ENCODE results near the gene RPRD2. TPM values are rescaled to one million over a fixed set of nuclear protein-coding genes. Genes with fewer than 3 reads are reported as not detected.

The RPRD2 gene
- total and polyA plus RNA-seq, 2 experiments from 2014 or later: 16.8 to 20.4 TPM

DNA sequence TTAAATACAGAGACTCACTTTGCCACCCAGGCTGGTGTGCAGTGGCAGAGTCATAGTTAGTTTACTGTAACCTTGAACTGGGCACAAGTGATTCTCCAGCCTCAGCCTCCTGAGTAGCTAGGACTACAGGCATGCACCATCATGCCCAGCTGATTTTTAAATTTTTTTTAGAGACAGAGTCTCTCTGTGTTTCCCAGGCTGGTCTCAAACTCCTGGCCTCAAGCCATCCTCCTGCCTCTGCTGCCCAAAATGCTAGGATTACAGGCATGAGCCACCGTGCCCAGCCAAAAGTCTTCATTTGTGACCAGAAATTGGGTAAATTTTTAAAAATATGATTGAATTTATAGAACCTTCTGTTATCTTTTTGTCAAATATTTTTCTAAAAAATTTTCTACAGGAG, 105.3 kb downstream of the RPRD2 start:
- no peaks in the 10 kb centered on the region for H3K9me3 Mint-ChIP-seq

More for the DNA sequence above, 105.3 kb downstream of the RPRD2 start:
- Mint-ChIP-seq H3K27me3 (ENCODE audit: insufficient read depth, low read depth, poor library complexity) (peaks cover 11% of the 10 kb centered on the region), H3K36me3 (ENCODE audit: low read depth) (peaks cover 56% of the 10 kb centered on the region), H3K4me3 (no peak overlapping the region), H3K27ac (no peak overlapping the region), H3K4me1 (peaks cover 21% of the 10 kb centered on the region)
- H3K36me3 ChIP-seq (ENCODE audit: insufficient read depth): peaks cover 30% of the 10 kb centered on the region
- DNase-seq (ENCODE audit: low spot score) (no peak), ATAC-seq (no peak)
- H3F3A ChIP-seq (replicated peaks; ENCODE audit: low read depth): peaks cover 10% of the 10 kb centered on the region; the same call in 1 of the 2 replicates
- H2AFZ ChIP-seq: no peak overlapping the region
- H3K27ac ChIP-seq (ENCODE audit: low read depth): peak overlapping the region; percentile 51; the same call in 1 of the 2 replicates
- H3K27me3 ChIP-seq (ENCODE audit: insufficient read depth): no peaks in the 10 kb centered on the region
- no peaks in the 10 kb centered on the region for H3K79me2 ChIP-seq (replicated peaks; ENCODE audit: insufficient read depth)
- no peak overlapping the region for H3K4me2 ChIP-seq
- H4K20me1 ChIP-seq (replicated peaks; ENCODE audit: insufficient read depth): 0 out of 2 replicates have a peak, but pooled peaks cover 4% of the 10 kb centered on the region
- H3K9me2 ChIP-seq (ENCODE audit: insufficient read depth): no peaks in the 10 kb centered on the region
- H3K4me1 ChIP-seq (ENCODE audit: insufficient read depth): 0 out of 2 replicates have a peak, but pooled peaks cover 4% of the 10 kb centered on the region
- TF ChIP-seq, protein P1, sequence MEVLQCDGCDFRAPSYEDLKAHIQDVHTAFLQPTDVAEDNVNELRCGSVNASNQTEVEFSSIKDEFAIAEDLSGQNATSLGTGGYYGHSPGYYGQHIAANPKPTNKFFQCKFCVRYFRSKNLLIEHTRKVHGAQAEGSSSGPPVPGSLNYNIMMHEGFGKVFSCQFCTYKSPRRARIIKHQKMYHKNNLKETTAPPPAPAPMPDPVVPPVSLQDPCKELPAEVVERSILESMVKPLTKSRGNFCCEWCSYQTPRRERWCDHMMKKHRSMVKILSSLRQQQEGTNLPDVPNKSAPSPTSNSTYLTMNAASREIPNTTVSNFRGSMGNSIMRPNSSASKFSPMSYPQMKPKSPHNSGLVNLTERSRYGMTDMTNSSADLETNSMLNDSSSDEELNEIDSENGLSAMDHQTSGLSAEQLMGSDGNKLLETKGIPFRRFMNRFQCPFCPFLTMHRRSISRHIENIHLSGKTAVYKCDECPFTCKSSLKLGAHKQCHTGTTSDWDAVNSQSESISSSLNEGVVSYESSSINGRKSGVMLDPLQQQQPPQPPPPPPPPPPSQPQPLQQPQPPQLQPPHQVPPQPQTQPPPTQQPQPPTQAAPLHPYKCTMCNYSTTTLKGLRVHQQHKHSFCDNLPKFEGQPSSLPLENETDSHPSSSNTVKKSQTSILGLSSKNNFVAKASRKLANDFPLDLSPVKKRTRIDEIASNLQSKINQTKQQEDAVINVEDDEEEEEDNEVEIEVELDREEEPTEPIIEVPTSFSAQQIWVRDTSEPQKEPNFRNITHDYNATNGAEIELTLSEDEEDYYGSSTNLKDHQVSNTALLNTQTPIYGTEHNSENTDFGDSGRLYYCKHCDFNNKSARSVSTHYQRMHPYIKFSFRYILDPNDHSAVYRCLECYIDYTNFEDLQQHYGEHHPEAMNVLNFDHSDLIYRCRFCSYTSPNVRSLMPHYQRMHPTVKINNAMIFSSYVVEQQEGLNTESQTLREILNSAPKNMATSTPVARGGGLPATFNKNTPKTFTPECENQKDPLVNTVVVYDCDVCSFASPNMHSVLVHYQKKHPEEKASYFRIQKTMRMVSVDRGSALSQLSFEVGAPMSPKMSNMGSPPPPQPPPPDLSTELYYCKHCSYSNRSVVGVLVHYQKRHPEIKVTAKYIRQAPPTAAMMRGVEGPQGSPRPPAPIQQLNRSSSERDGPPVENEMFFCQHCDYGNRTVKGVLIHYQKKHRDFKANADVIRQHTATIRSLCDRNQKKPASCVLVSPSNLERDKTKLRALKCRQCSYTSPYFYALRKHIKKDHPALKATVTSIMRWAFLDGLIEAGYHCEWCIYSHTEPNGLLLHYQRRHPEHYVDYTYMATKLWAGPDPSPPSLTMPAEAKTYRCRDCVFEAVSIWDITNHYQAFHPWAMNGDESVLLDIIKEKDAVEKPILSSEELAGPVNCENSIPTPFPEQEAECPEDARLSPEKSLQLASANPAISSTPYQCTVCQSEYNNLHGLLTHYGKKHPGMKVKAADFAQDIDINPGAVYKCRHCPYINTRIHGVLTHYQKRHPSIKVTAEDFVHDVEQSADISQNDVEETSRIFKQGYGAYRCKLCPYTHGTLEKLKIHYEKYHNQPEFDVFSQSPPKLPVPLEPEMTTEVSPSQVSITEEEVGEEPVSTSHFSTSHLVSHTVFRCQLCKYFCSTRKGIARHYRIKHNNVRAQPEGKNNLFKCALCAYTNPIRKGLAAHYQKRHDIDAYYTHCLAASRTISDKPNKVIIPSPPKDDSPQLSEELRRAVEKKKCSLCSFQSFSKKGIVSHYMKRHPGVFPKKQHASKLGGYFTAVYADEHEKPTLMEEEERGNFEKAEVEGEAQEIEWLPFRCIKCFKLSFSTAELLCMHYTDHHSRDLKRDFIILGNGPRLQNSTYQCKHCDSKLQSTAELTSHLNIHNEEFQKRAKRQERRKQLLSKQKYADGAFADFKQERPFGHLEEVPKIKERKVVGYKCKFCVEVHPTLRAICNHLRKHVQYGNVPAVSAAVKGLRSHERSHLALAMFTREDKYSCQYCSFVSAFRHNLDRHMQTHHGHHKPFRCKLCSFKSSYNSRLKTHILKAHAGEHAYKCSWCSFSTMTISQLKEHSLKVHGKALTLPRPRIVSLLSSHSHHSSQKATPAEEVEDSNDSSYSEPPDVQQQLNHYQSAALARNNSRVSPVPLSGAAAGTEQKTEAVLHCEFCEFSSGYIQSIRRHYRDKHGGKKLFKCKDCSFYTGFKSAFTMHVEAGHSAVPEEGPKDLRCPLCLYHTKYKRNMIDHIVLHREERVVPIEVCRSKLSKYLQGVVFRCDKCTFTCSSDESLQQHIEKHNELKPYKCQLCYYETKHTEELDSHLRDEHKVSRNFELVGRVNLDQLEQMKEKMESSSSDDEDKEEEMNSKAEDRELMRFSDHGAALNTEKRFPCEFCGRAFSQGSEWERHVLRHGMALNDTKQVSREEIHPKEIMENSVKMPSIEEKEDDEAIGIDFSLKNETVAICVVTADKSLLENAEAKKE (CRISPR knock-in tag; IDR thresholded peaks at IDR 0.05): no peak
- TF ChIP-seq CTCF (conservative IDR thresholded peaks at IDR 0.05; ENCODE audit: low read depth in 2 of 2): no peak
- no peak overlapping the region for H3K4me3 ChIP-seq
